Stimulated activated CD4-positive, alpha-beta T cell treated with anti-CD3 and anti-CD28 coated beads, Interleukin-4, amount 100 ng/mL, for 24 hours (primary cell): ENCODE results near the gene PPP1R12A.
"Not testable (repeated sequence)": the region's sequence is repeated elsewhere in the genome, so short reads cannot be mapped to it uniquely, and the experiment has no call there.

ENCODE experiments used
- DNase-seq: peaks from one replicate; pipeline ENCODE4 v3.0.0-alpha.2; 2020

PPP1R12A gene

DNA sequence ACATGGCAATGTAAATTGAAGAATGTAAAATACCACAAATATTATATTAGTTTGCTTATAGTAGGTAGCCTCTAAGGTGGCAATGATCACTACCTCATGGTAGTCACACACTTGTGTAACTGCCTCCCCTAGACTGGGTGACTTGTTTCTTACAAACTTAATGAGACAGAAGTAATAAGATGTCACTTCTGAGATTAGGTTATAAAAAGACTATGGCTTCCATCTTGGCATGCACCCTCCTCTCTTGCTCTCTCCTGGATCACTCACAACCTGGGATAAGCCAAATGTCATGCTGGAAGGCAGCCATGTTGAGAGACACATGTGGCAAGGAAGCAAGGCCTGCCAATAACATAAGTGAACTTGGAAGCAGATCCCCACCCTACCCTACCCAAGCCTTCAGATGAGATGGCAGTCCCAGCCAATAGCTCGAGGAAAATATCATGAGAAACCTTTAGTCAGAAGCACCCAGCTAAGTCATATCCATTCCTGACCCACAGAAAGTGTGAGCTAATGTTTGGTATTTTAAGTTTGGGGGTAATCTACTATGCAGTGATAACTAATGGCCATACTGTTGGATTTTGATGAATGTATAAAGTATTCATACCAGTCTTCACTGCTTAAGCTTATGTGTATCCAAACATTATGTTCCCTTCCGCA, 43.3 kb downstream of the PPP1R12A start:
- DNase-seq: no peak

DNA sequence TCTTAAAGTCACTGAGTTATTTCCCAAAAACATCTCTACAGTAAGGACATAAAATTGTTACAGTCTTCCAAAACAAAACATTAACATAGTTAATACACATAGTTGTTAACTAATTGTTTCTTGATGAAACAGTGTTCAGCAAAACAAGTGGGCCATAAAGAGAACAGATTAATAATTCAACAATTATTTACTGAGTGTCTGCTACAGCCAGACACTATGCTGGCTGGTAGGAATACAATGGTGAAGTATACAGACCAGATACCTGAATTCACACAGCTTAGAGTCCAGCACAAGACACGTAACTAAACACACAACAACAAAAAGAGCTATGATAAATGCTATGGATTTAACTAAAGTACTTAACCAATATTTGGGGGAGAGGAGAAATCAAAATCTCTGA, 47.0 kb downstream of the PPP1R12A start:
- no peak for DNase-seq

- DNase-seq: no peak
These were observed 47.9 kb downstream of the PPP1R12A start for GRCh38 chr12:79886917-79887519.

DNA sequence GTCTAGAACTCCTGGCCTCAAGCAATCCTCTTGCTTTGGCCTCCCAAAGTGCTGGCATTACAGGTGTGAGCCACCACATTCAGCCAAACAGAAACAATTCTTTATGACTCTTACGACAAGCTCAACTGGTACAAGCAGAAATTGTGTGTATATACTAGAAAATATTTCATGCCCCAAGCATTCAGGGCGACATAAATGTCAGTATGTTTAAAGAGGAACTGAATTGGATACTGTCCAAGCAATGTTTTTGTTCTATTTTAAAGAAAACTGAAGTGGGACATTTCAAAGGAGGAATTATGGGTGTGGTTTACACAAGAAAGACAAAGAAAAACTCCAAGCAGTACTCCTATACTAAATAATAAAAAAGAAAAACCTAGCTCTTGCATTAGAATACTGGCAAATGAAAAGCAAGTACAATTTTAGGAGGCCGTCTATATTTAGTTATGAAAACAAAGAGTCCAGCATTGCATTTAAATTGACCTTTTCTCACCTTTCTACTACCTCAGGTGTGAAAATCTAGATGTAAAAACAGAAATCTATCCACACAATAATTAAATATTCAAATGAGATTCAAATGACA, 48.9 kb downstream of the PPP1R12A start:
- DNase-seq: no peak

DNA sequence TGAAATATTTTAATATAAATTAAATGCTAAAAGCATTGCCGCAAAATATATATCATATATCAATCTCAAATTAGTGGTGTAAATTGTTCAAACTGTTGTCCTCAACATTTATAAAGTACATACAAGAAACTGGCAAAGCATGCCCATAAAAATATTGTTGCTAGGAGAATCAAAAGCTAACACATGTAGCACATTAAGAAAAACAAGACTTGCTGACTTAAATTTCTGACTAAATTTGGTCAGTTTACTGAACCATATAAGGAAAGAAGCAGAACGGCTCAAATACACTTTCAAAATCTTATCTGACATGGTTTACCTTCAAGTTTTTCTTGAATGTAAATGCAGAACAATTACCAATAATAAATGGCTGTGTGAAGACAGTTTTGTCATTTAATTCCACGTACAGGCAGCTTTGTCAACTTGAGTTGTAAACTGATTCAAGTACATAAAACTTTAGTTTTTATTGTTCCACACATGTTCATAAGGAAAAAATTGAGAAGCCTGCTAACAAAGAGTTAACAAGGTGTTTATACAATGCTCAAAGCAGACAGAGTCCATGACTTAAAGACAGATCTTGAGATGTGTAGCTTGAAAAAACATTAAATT, 50.4 kb downstream of the PPP1R12A start:
- no peak for DNase-seq

DNA sequence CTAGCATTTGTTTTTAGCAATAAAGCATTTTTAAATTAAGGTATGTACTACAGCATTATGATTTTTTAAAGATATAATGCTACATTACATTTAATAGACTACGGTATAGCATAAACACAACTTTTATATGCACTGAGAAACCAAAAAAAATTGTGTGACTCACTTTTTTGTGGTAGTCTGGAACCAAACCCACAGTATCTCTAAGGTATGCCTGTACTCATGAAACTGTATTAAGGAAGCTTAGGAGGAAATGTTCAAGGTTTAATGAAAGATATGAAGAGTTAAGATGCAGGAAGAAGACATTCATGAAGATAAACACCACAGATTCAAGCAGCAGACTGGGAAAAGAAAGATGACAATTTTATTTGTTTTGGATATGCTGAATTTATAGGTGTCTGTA, 51.7 kb downstream of the PPP1R12A start:
- no peak for DNase-seq

DNA sequence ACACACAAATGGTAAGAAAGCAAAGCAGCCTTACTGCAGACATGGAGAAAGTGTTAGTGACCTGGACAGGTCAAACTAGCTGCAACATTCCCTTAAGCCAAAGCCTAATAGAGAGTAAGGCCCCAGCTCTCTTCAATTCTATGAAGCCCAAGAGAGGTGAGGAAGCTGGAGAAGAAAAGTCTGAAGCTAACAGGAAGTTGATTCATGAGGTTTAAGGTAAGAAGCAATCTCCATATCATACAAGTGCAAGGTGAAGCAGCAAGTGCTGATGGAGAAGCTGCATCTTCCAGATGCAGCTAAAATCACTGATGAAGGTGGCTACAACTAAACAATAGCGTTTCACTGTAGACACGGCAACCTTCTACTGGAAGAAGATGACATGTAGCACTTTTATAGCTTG, 53.5 kb downstream of the PPP1R12A start:
- no peak for DNase-seq

DNA sequence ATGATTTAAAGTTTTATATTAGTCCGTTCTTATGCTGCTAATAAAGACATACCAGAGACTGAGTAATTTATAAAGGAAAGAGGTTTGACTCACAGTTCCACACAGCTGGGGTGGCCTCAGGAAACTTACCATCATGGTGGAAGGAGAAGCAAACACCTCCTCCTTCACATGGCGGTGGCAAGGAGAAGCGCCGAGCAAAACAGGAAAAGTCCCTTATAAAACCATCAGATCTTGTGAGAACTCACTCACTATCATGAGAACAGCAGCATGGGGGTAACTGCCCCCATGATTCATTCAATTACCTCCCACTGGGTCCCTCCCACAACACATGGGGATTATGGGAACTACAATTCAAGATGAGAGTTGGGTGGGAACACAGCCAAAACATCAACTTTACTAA, 56.4 kb downstream of the PPP1R12A start:
- DNase-seq: not testable (repeated sequence)

DNA sequence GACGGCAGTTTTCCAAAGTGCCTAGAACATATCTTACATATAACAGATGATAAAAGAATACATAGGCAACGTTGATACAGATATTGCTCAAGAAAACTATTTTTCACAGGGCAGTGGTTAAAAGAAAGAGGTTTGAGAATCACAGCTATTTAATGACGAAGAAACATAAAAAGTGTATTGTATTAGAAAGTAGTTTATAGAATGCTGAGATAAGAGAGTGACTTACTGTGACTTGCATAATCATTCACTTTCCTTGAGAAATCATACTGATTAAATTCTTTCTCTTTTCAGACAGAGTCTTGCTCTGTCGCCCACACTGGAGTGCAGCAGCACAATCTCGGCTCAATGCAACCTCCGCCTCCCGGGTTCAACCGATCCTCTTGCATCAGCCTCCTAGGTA, 57.7 kb downstream of the PPP1R12A start:
- DNase-seq: no peak

DNA sequence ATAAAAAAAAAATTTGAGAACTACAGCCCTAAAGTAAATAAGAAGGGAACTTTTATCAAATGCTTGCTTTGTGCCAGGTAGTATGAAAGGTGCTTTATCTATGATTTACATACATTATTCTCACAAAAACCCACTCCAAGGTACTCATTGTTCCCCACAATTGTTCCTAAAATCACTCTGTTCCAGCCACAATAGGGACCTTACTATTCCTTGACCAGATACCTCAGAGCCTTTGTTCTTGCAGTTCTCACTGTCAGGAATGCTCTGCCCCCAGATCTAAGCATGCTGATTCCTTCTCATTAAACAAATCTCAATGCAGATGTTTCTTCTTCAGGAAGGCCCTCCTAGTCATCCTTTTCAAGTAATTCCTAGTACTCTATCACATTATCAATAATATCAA, 60.2 kb downstream of the PPP1R12A start:
- DNase-seq: no peak

DNA sequence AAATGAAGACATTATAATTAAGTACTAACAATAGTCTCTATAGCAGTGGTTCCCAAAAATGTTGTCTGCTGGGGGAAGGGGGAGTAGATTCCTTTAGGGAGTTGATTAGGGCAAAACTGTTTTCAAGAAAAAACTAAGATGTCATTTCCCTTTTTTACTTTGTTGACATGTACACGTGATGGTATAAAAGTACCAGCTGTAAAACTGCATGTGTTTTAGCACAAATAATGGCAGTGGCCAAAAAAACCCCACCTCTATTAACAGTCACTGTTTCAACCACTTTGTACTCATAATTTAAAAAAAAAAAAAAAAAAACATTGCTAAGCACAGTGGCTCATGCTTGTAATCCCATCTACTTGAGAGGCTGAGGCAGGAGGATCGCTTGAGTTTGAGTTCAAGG, 61.7 kb downstream of the PPP1R12A start:
- DNase-seq: no peak

- no peak for DNase-seq
These were observed 63.3 kb downstream of the PPP1R12A start for GRCh38 chr12:79871621-79872020.

- DNase-seq: no peak
These were observed 64.0 kb downstream of the PPP1R12A start for GRCh38 chr12:79870916-79871315.

GRCh38 chr12:79859646-79860045, 75.3 kb downstream of the PPP1R12A start:
- DNase-seq: no peak

GRCh38 chr12:79858518-79858917, 76.4 kb downstream of the PPP1R12A start:
- no peak for DNase-seq

DNA sequence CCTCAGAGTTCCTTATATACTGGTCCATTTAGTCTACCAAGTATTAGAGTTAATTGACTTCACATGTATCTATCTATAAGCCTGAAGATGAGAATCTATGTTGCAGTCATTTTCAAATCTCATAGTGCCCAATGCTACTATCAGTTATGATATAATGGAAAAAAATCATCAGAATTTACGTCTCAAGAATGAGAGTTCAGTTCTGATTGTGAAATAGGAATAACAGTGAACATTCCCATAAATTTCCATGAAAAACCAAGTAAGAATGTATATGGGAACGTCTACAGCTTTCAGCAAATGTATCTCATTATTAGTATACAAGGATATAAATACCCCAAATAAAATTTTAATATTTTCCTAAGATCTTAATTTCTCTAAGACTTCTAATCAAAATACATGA, 77.2 kb downstream of the PPP1R12A start:
- no peak for DNase-seq

DNA sequence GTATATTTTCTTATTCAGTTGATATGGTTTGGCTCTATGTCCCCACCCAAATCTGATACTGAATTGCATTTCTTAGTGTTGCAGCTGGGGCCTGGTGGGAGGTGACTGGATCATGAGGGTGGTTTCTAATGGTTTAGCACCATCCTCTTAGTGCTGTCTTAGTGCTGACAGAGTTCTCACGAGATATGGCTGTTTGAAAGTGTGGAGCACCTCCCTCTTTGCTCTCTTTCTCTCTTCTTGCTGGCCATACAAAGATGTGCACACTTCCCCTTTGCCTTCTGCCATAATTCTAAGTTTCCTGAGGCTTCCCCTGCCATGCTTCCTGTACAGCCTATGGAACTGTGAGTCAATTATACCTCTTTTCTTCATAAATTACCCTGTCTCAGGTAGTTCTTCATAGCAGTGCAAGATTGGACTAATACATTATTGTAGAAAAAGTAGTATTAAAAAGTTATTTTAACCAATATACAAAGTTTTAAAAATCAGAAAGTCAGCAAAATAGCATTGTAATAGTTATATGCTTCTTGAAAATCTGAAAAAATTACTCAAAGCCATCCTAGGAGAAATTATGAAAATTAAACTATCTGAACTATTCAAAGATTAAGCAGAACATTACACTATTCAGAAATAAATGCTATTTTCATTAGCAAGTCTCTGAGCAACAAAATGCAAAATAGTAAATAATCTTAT, 84.1 kb downstream of the PPP1R12A start:
- no peak for DNase-seq

DNA sequence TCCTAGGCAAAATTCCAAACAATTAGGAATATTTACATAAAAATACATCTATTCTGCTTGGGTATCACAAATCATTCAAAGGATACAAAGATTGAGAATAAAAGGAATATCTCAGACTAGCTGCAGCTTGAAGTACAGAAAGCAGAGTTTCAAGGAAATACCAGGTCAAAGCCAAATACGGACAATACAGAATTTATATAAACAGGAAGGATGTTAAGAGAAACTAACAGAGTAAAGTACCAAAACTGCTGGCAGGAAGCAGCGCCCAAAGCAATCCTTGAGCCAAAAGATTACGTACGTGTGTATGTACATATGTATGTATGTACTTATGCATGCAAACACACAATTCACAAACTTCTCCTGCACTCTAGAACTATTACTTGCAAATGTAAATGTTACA, 86.6 kb downstream of the PPP1R12A start:
- DNase-seq: no peak

DNA sequence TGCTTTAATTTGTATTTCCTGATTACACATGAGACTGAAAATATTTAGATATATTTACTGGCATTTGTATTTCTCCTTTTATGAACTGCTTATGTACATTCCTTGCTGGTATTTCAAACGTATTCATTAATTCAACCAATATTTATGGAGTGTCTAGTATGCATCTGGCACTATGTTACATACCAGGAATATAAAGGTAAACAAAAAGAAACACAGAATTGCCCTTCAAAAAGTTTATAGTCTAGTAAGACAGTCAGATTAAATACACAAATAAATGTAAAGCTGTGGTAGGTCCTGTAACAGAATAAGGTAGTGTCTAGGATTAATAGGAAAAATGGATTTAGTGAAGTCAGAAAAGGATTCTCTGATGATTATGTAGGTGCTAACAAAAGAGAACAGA, 87.5 kb downstream of the PPP1R12A start:
- no peak for DNase-seq

DNA sequence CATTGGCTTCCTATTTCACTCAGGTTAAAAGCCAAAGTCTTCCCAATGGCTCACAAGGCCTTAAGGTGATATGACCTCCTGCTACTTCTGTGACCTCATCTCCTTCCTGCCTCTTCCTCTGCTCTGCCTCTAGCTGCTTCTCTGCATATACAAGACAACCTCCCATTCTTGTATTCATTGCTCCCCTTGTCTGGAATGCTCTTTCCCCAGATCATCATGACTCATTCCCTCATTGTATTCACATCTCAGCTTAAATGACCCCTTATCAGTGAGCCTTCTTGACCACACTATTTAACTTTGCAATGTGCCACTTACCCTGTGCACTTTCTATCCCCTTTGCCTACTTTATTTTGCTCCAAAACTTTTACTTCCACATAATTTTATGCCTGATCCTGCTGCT, 90.2 kb downstream of the PPP1R12A start:
- no peak for DNase-seq

DNA sequence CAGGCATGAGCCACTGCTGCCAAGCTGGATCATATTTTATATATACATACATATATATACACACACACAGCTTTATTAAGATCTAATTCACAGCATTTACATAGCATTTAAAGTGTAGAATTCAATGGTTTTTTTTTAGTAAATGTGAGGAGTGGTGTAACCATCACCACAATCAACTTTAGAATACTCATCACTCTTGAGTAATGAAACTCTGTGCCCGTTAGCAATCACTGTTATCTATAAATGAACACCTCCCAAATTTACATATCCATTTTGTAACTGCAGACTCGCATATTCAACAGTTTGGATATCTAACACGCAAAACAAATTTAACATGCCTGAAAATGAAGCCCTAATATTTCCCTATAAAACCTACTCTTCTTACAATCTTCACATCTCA, 90.9 kb downstream of the PPP1R12A start:
- no peak for DNase-seq

- no peak for DNase-seq
These were observed 92.3 kb downstream of the PPP1R12A start for GRCh38 chr12:79842630-79843029.

DNA sequence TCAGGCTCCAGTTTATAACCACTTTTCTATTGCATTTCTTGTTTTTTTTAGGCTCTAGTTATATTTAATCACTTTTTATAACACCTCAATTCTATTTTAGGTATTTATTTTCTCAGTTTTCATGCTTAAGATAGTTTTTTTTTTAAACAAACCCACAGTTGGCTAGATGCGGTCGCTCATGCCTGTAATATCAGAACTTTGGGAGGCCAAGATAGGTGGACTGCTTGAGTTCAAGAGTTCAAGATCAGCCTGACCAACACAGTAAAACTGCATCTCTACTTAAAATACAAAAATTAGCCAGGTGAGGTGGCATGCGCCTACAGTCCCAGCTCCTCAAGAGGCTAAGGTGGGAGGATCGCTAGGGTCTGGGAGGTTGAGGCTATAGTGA, 93.0 kb downstream of the PPP1R12A start:
- no peak for DNase-seq
